ENCODE measurements around the gene RAE1. TPM values are rescaled to one million over a fixed set of nuclear protein-coding genes. Genes with fewer than 3 reads are reported as not detected.

The RAE1 gene
- total RNA-seq, 2 donors from 2014 or later: 15.0 to 20.4 TPM

Other genes with a start within 250 kb of the RAE1 start
- gene BMP7, start 84.6 kb upstream of the RAE1 start, total RNA-seq: 1 to 10 TPM in 1 of 2 donors, not detected in 1; 1.5 TPM
- not detected for gene SPO11, start 21.5 kb upstream of the RAE1 start, total RNA-seq
- gene RBM38, start 40.1 kb downstream of the RAE1 start, total RNA-seq: 10 to 100 TPM in 1 of 2 donors, 1 to 10 TPM in 1; 9.6 to 24.8 TPM
- not detected for gene CTCFL, start 173.9 kb downstream of the RAE1 start, total RNA-seq
- 1 to 10 TPM in 1 of 2 donors, under 1 TPM in 1; 0.56 to 4.2 TPM for gene PCK1, start 209.9 kb downstream of the RAE1 start, total RNA-seq